Kidney (tissue), 14 donors: Measurements from ENCODE around the gene SMARCD1. TPM values are rescaled to one million over a fixed set of nuclear protein-coding genes. Genes with fewer than 3 reads are reported as not detected.

Source experiments
- DNase-seq, 5 donors: peaks; one replicate each; pipeline ENCODE4 v3.0.0-alpha.2; 2013 to 2020
- FAIRE-seq: peaks from 2 replicates; lab custom pipeline; 2012; peaks lifted over from hg19 to GRCh38; lab: Jason Lieb, UNC
- H3K27ac ChIP-seq, 2 donors: one replicate each; pipeline ENCODE4 v1.7.0; 2013; ENCODE audit warnings: low read depth in 2 of 2, low read length in 2 of 2, inconsistent platforms in 1 of 2
- H3K27me3 ChIP-seq: one replicate; pipeline ENCODE4 v1.7.1; 2013; ENCODE audit warnings: low read length, inconsistent platforms; ENCODE audit not compliant: control insufficient read depth, insufficient read depth
- H3K36me3 ChIP-seq, 3 donors: one replicate each; pipeline versions ENCODE4 v1.7.0 to v1.7.1; 2013; ENCODE audit warnings: low read length in 3 of 3, control low read depth in 1 of 3, inconsistent platforms in 1 of 3; ENCODE audit not compliant: insufficient read depth in 3 of 3, control insufficient read depth in 2 of 3
- H3K4me1 ChIP-seq, 3 donors: one replicate each; pipeline versions ENCODE4 v1.7.0 to v1.7.1; 2013; ENCODE audit warnings: low read length in 3 of 3, inconsistent platforms in 1 of 3, low read depth in 1 of 3; ENCODE audit not compliant: control insufficient read depth in 2 of 3, insufficient read depth in 2 of 3
- H3K4me3 ChIP-seq, 3 donors: one replicate each; pipeline versions ENCODE4 v1.7.0 to v1.8.1; 2013; ENCODE audit warnings: low read length in 3 of 3, control low read depth in 1 of 3, inconsistent platforms in 1 of 3
- H3K9ac ChIP-seq, 3 donors: one replicate each; pipeline versions ENCODE4 v1.7.0 to v1.7.1; 2013; ENCODE audit warnings: low read length in 3 of 3, control low read depth in 1 of 3, inconsistent platforms in 1 of 3
- H3K9me3 ChIP-seq, 3 donors: one replicate each; pipeline versions ENCODE4 v1.7.0 to v1.7.1; 2013; ENCODE audit warnings: low read length in 3 of 3, control low read depth in 1 of 3, inconsistent platforms in 1 of 3; ENCODE audit not compliant: control insufficient read depth in 2 of 3, insufficient read depth in 1 of 3
- intact Hi-C: fragments of 100-400 bp; cut with DNase I; formaldehyde crosslinking; loops from one replicate; pipeline ENCODE4 v1.11.1; 2022
- polyA plus RNA-seq: library from polyadenylated mRNA; stranded (reverse); fragments of 350-450 nt; fragmentation: Illumina TruSeq; extraction: RNeasy Lipid Tissue Mini Kit (QIAGEN cat#74804); gene quantifications from one replicate; pipeline ENCODE4 v1.2.3, GENCODE V29; 2014; ENCODE audit warnings: low read depth, low replicate concordance; ENCODE audit not compliant: insufficient read depth
- total RNA-seq: library from RNA; stranded (reverse); fragmentation: NEBNext Ultra II Directional; extraction: Animal tissue kit (Norgen Biotek cat#: 25700); gene quantifications from one replicate; pipeline ENCODE4 v1.2.1, GENCODE V29; 2021
- TF ChIP-seq, protein P1 (sequence below): IDR thresholded peaks from 3 replicates; pipeline ENCODE4 v1.5.1; 2012; ENCODE audit warnings: mild to moderate bottlenecking, moderate library complexity, borderline replicate concordance; ENCODE audit not compliant: insufficient read depth; ENCODE audit errors: extremely low read depth
- donor health status: control.
- donor health status: control.
- donor health status: control.
- donor health status: control.
- donor health status: control.
- donor health status: DM: yes; HTN: yes; CAD: no.
- donor health status: Normal renal cell carcinoma (clear cell type).

Gene SMARCD1
- total and polyA plus RNA-seq, 2 donors from 2014 or later: 21.9 to 51.1 TPM

DNA sequence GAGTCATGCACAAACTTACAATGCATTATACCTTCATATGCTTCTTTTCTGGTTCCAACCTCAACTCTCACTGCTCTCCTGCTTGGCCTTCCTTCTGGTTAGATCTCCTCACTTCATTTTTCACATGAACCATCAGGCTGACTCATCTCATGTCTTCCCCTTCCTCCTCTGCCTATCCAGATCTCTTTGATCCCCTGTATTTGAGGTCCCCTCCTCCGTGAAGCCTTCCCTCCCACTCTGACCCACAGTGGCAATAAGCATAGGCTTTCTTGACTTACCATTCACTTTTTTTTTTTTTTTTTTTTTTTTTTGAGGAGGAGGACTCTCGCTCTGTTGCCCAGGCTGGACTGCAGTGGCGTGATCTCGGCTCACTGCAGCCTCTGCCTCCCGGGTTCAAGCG, 42.4 kb upstream of the SMARCD1 start:
- DNase-seq (no peak), FAIRE-seq (no peak)
- Histone ChIP-seq H3K27me3 (no peaks in the 10 kb centered on the region), H3K27ac (no peak overlapping the region), H3K36me3 (no peaks in the 10 kb centered on the region), H3K4me1 (no peaks in the 10 kb centered on the region), H3K9ac (no peak overlapping the region), H3K4me3 (no peak overlapping the region), H3K9me3 (no peaks in the 10 kb centered on the region)
- TF ChIP-seq, protein P1, sequence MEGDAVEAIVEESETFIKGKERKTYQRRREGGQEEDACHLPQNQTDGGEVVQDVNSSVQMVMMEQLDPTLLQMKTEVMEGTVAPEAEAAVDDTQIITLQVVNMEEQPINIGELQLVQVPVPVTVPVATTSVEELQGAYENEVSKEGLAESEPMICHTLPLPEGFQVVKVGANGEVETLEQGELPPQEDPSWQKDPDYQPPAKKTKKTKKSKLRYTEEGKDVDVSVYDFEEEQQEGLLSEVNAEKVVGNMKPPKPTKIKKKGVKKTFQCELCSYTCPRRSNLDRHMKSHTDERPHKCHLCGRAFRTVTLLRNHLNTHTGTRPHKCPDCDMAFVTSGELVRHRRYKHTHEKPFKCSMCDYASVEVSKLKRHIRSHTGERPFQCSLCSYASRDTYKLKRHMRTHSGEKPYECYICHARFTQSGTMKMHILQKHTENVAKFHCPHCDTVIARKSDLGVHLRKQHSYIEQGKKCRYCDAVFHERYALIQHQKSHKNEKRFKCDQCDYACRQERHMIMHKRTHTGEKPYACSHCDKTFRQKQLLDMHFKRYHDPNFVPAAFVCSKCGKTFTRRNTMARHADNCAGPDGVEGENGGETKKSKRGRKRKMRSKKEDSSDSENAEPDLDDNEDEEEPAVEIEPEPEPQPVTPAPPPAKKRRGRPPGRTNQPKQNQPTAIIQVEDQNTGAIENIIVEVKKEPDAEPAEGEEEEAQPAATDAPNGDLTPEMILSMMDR: no peak
- intact Hi-C loops: no loop called here

DNA sequence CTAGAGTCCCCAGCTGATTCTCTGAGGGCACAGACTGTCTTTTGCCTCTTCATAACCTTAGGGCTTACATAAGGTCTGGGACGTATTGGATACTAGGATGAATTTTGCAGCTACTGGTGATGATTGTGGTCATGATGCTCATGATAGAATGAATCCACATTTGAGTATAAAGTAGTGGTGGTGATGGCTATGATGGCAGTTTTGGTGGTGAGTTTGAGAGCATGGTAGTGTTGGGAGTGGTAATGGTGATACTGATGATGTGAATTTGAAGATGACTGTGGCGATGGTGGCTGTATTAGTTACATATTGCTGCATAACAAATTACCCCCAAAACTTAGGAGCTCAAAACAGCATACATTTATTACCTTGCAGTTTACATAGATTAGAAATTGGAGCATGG, 41.8 kb upstream of the SMARCD1 start:
- no peaks in the 10 kb centered on the region for H3K9me3 ChIP-seq
- H3K27me3 ChIP-seq: no peaks in the 10 kb centered on the region
- H3K9ac ChIP-seq: no peak overlapping the region
- no peak overlapping the region for H3K4me3 ChIP-seq
- intact Hi-C loops: no loop called here
- no peak overlapping the region for H3K27ac ChIP-seq
- no peaks in the 10 kb centered on the region for H3K36me3 ChIP-seq
- DNase-seq (no peak), FAIRE-seq (no peak)
- TF ChIP-seq, protein P1: no peak
- H3K4me1 ChIP-seq: no peaks in the 10 kb centered on the region

DNA sequence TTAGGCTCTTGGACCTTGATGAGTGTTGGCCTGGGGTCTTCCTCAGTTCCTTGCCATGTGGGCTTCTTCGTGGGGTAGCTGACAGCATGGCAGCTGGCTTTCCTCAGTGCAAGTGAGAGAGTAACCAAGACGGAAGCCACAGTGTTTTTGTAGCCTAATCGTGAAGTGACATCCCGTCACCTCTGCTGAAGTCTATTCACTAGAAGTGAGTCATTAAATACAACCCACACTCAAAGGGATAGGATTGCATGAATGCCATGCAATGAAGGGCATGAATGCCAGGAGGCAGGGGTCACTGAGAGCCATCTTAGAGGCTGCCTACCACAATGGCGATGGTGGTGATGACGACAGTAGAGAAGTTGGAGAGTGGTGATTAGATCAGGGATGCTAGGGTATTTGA, 41.3 kb upstream of the SMARCD1 start:
- FAIRE-seq: no peak

More for the DNA sequence above, 41.3 kb upstream of the SMARCD1 start:
- intact Hi-C loops: no loop called here
- no peak overlapping the region for H3K4me3 ChIP-seq
- no peaks in the 10 kb centered on the region for H3K36me3 ChIP-seq
- no peaks in the 10 kb centered on the region for H3K4me1 ChIP-seq
- H3K27ac ChIP-seq: no peak overlapping the region
- no peak overlapping the region for H3K9ac ChIP-seq
- no peak for DNase-seq
- H3K9me3 ChIP-seq: no peaks in the 10 kb centered on the region
- TF ChIP-seq, protein P1: no peak
- H3K27me3 ChIP-seq: no peaks in the 10 kb centered on the region
